H9 (cell line): ENCODE measurements around the gene NRXN3. TPM values are rescaled to one million over a fixed set of nuclear protein-coding genes. Genes with fewer than 3 reads are reported as not detected.

Experiments
- DNase-seq: peaks from one replicate; pipeline ENCODE4 v3.0.0-alpha.2; 2017
- H2AFZ ChIP-seq: one replicate; pipeline ENCODE4 v1.6.1; 2013; ENCODE audit warnings: mild to moderate bottlenecking, low read length, control low read depth, moderate library complexity
- H2AK5ac ChIP-seq: 2 replicates; pipeline ENCODE4 v1.6.1; 2013; ENCODE audit warnings: low read length, control low read depth, mixed read lengths; ENCODE audit not compliant: insufficient read length
- H2BK120ac ChIP-seq: one replicate; pipeline ENCODE4 v1.6.1; 2013; ENCODE audit warnings: low read depth, mild to moderate bottlenecking, low read length, control low read depth, inconsistent platforms; ENCODE audit not compliant: poor library complexity, severe bottlenecking
- H2BK12ac ChIP-seq: 2 replicates; pipeline ENCODE4 v1.6.1; 2013; ENCODE audit warnings: low read length, control low read depth, mixed read lengths, low read depth; ENCODE audit not compliant: insufficient read length
- H2BK15ac ChIP-seq: 2 replicates; pipeline ENCODE4 v1.6.1; 2013; ENCODE audit warnings: low read depth, low read length, control low read depth
- H2BK20ac ChIP-seq: one replicate; pipeline ENCODE4 v1.6.1; 2013; ENCODE audit warnings: low read depth, mild to moderate bottlenecking, low read length, control low read depth, inconsistent platforms; ENCODE audit not compliant: poor library complexity, severe bottlenecking
- H2BK5ac ChIP-seq: 2 replicates; pipeline ENCODE4 v1.6.1; 2013; ENCODE audit warnings: low read length, control low read depth, mixed read lengths; ENCODE audit not compliant: insufficient read length
- H3K14ac ChIP-seq: 2 replicates; pipeline ENCODE4 v1.6.1; 2013; ENCODE audit warnings: low read length, control low read depth; ENCODE audit not compliant: insufficient read depth
- H3K18ac ChIP-seq: 2 replicates; pipeline ENCODE4 v1.6.1; 2013; ENCODE audit warnings: low read depth, mild to moderate bottlenecking, mixed read lengths, low read length, control low read depth; ENCODE audit not compliant: insufficient read length
- H3K23ac ChIP-seq: 2 replicates; pipeline ENCODE4 v1.6.1; 2013; ENCODE audit warnings: low read length, control low read depth, mixed read lengths, low read depth; ENCODE audit not compliant: insufficient read length
- H3K23me2 ChIP-seq: 2 replicates; pipeline ENCODE4 v1.6.1; 2013; ENCODE audit warnings: low read depth, mild to moderate bottlenecking, mixed read lengths, low read length, control low read depth; ENCODE audit not compliant: insufficient read length, poor library complexity, severe bottlenecking
- H3K27ac ChIP-seq: 2 replicates; pipeline ENCODE4 v1.5.1; 2013; ENCODE audit warnings: low read length, control low read depth, mixed read lengths, low read depth; ENCODE audit not compliant: insufficient read length
- H3K27me3 ChIP-seq: 2 replicates; pipeline ENCODE4 v1.6.1; 2013; ENCODE audit warnings: low read length, control low read depth, inconsistent platforms; ENCODE audit not compliant: insufficient read depth
- H3K4ac ChIP-seq: 2 replicates; pipeline ENCODE4 v1.6.1; 2013; ENCODE audit warnings: low read depth, mild to moderate bottlenecking, control low read depth, inconsistent platforms, low read length, moderate library complexity
- H3K4me1 ChIP-seq: 2 replicates; pipeline ENCODE4 v1.6.1; 2013; ENCODE audit warnings: low read length, control low read depth, inconsistent platforms; ENCODE audit not compliant: insufficient read depth
- H3K4me2 ChIP-seq: 2 replicates; pipeline ENCODE4 v1.6.1; 2013; ENCODE audit warnings: low read length, control low read depth, mixed read lengths; ENCODE audit not compliant: insufficient read length, insufficient read depth
- H3K56ac ChIP-seq: 2 replicates; pipeline ENCODE4 v1.6.1; 2013; ENCODE audit warnings: low read depth, mild to moderate bottlenecking, mixed read lengths, low read length, control low read depth; ENCODE audit not compliant: insufficient read length
- H3K79me1 ChIP-seq: 2 replicates; pipeline ENCODE4 v1.6.1; 2013; ENCODE audit warnings: low read depth, mild to moderate bottlenecking, moderate library complexity, low read length, control low read depth, inconsistent platforms; ENCODE audit not compliant: insufficient read depth, poor library complexity, severe bottlenecking
- H3K79me2 ChIP-seq: 2 replicates; pipeline ENCODE4 v1.6.1; 2013; ENCODE audit warnings: low read length, control low read depth, inconsistent platforms; ENCODE audit not compliant: insufficient read depth
- H3K9ac ChIP-seq: 2 replicates; pipeline ENCODE4 v1.6.1; 2013; ENCODE audit warnings: low read length, control low read depth, mixed read lengths; ENCODE audit not compliant: insufficient read length; ENCODE audit errors: extremely low read depth
- H3K9me3 ChIP-seq: one replicate; pipeline ENCODE4 v1.6.1; 2013; ENCODE audit warnings: low read depth, low read length, inconsistent platforms; ENCODE audit not compliant: control insufficient read depth
- H3T11ph ChIP-seq: one replicate; pipeline ENCODE4 v1.6.1; 2013; ENCODE audit warnings: mild to moderate bottlenecking, low read length, control low read depth, inconsistent platforms
- H4K20me1 ChIP-seq: one replicate; pipeline ENCODE4 v1.6.1; 2013; ENCODE audit not compliant: control insufficient read depth, insufficient read length, insufficient read depth
- H4K5ac ChIP-seq: 2 replicates; pipeline ENCODE4 v1.6.1; 2013; ENCODE audit warnings: low read depth, mild to moderate bottlenecking, mixed read lengths, low read length, control low read depth; ENCODE audit not compliant: insufficient read length
- H4K8ac ChIP-seq: replicated peaks from 2 replicates; pipeline ENCODE4 v1.6.1; 2013; ENCODE audit warnings: low read length, control low read depth, mixed read lengths, low read depth; ENCODE audit not compliant: insufficient read length
- H4K91ac ChIP-seq: 2 replicates; pipeline ENCODE4 v1.6.1; 2013; ENCODE audit warnings: low read depth, mild to moderate bottlenecking, moderate library complexity, mixed read lengths, low read length, control low read depth; ENCODE audit not compliant: insufficient read length
- H3K27ac Mint-ChIP-seq, 3 experiments: 2 replicates in 2 of 3; 3 replicates in 1 of 3; pipeline ENCODE4 v1.8.0; 2020 to 2021; ENCODE audit warnings: mixed read lengths in 3 of 3, mild to moderate bottlenecking in 1 of 3, moderate library complexity in 1 of 3
- H3K27me3 Mint-ChIP-seq: 2 replicates; pipeline ENCODE4 v1.8.0; 2021; ENCODE audit warnings: low read depth, mild to moderate bottlenecking, moderate library complexity, mixed read lengths
- H3K36me3 Mint-ChIP-seq, 3 experiments: 2 replicates in 2 of 3; 3 replicates in 1 of 3; pipeline ENCODE4 v1.8.0; 2020 to 2021; ENCODE audit warnings: low read depth in 3 of 3, mixed read lengths in 3 of 3; ENCODE audit not compliant: insufficient read depth in 1 of 3
- H3K4me1 Mint-ChIP-seq, 2 experiments: 2 replicates each; pipeline ENCODE4 v1.8.0; 2020; ENCODE audit warnings: mixed read lengths in 2 of 2
- H3K4me3 Mint-ChIP-seq, 2 experiments: 2 replicates in 1 of 2; 3 replicates in 1 of 2; pipeline ENCODE4 v1.8.0; 2020 to 2021; ENCODE audit warnings: mild to moderate bottlenecking in 2 of 2, mixed read lengths in 2 of 2, moderate library complexity in 1 of 2
- H3K9me3 Mint-ChIP-seq, 2 experiments: 2 replicates in 1 of 2; 3 replicates in 1 of 2; pipeline ENCODE4 v1.8.0; 2020; ENCODE audit warnings: mild to moderate bottlenecking in 2 of 2, mixed read lengths in 2 of 2, moderate library complexity in 1 of 2
- CTCF ChIP-seq: fragments of 200-600 bp; sonication (generic); conservative IDR thresholded peaks from 3 replicates; pipeline ENCODE4 v1.8.0; 2021; ENCODE audit warnings: antibody characterized with exemption, mild to moderate bottlenecking
- WGBS: extraction: QIAGEN DNeasy Blood & Tissue Kit; methylation state at CpG from one replicate; pipeline ENCODE4 v1.1.7; 2013; ENCODE audit warnings: missing lambda C conversion rate, low lambda C conversion rate, mixed read lengths; ENCODE audit not compliant: insufficient read length; ENCODE audit errors: extremely low coverage; 5-methylcytosine and 5-hydroxymethylcytosine counted together
- total RNA-seq: library from RNA; stranded (reverse); gene quantifications from 2 replicates; pipeline ENCODE4 v1.2.1, GENCODE V29; 2021

The NRXN3 gene
- total RNA-seq, 1 experiment from 2014 or later = 1.8 TPM

GRCh38 chr14:78872837-78873236 is 702.7 kb downstream of the NRXN3 start:
- peaks cover 24 to 26% of the 10 kb centered on the region in 2 experiments for H3K4me1 Mint-ChIP-seq
- no peak for TF ChIP-seq CTCF

More at GRCh38 chr14:78872837-78873236, 702.7 kb downstream of the NRXN3 start:
- no peaks in the 10 kb centered on the region for H3K79me1 ChIP-seq
- no peak overlapping the region for H3K23ac ChIP-seq
- H3K9me3 ChIP-seq = no peaks in the 10 kb centered on the region
- no peaks in the 10 kb centered on the region for H4K20me1 ChIP-seq
- H3K4ac ChIP-seq = no peak overlapping the region
- no peak overlapping the region for H3K9ac ChIP-seq
- no peak for DNase-seq
- no peak overlapping the region for H3K4me2 ChIP-seq
- H3T11ph ChIP-seq = no peak overlapping the region
- no peak overlapping the region for H2AFZ ChIP-seq
- no peak overlapping the region for H4K8ac ChIP-seq
- H3K9me3 Mint-ChIP-seq = no peaks in the 10 kb centered on the region; a peak in 1 of 5 replicates
- no peak overlapping the region for H2BK12ac ChIP-seq
- H3K36me3 Mint-ChIP-seq = no peaks in the 10 kb centered on the region
- H3K27ac Mint-ChIP-seq = no peak overlapping the region
- H3K79me2 ChIP-seq = no peaks in the 10 kb centered on the region
- no peak overlapping the region for H4K91ac ChIP-seq
- no peak overlapping the region for H4K5ac ChIP-seq
- no peak overlapping the region for H2BK15ac ChIP-seq
- H3K56ac ChIP-seq = no peak overlapping the region
- H3K4me3 Mint-ChIP-seq = no peak overlapping the region
- H2BK20ac ChIP-seq = no peak overlapping the region
- no peak overlapping the region for H3K27ac ChIP-seq
- H3K14ac ChIP-seq = no peak overlapping the region
- H3K27me3 Mint-ChIP-seq = no peaks in the 10 kb centered on the region
- H2AK5ac ChIP-seq = no peak overlapping the region
- no peak overlapping the region for H3K18ac ChIP-seq
- H3K23me2 ChIP-seq = no peaks in the 10 kb centered on the region
- no peak overlapping the region for H2BK5ac ChIP-seq
- peaks cover 2% of the 10 kb centered on the region; the same call in 1 of the 2 replicates for H3K4me1 ChIP-seq
- no peak overlapping the region for H2BK120ac ChIP-seq
- no peaks in the 10 kb centered on the region for H3K27me3 ChIP-seq
- WGBS = no CpG with 5 or more reads among the region's 1 CpG
